Karpas-422 (cell line): Measurements from ENCODE around the gene KCNE2. TPM values are rescaled to one million over a fixed set of nuclear protein-coding genes. Genes with fewer than 3 reads are reported as not detected.

Source experiments
- DNase-seq: peaks from one replicate; pipeline ENCODE4 v3.0.0-alpha.2; 2015
- H2AFZ ChIP-seq: fragments of 200-600 bp; sonication (generic); 2 replicates; pipeline ENCODE4 v1.6.1; 2014; ENCODE audit warnings: antibody characterized with exemption, low read length, mixed read lengths
- H3K27ac ChIP-seq: fragments of 200-600 bp; sonication (generic); 2 replicates; pipeline ENCODE4 v1.5.1; 2014; ENCODE audit warnings: mild to moderate bottlenecking, low read length, moderate library complexity
- H3K27me3 ChIP-seq: fragments of 200-600 bp; sonication (generic); 2 replicates; pipeline ENCODE4 v1.6.1; 2014; ENCODE audit warnings: low read length, mixed read lengths
- H3K36me3 ChIP-seq: fragments of 200-600 bp; sonication (generic); 2 replicates; pipeline ENCODE4 v1.6.1; 2014; ENCODE audit warnings: low read length, mixed read lengths; ENCODE audit not compliant: insufficient read depth
- H3K4me1 ChIP-seq: fragments of 200-600 bp; sonication (generic); 2 replicates; pipeline ENCODE4 v1.6.1; 2014; ENCODE audit warnings: mild to moderate bottlenecking, low read length, mixed read lengths
- H3K4me2 ChIP-seq: fragments of 200-600 bp; sonication (generic); 2 replicates; pipeline ENCODE4 v1.6.1; 2014; ENCODE audit warnings: low read length, low read depth, mild to moderate bottlenecking; ENCODE audit not compliant: poor library complexity, severe bottlenecking
- H3K4me3 ChIP-seq: fragments of 200-600 bp; sonication (generic); 2 replicates; pipeline ENCODE4 v1.5.1; 2014; ENCODE audit warnings: mild to moderate bottlenecking, antibody characterized with exemption, low read length, mixed read lengths
- H3K79me2 ChIP-seq: fragments of 200-600 bp; sonication (generic); 2 replicates; pipeline ENCODE4 v1.6.1; 2014; ENCODE audit warnings: mild to moderate bottlenecking, low read length, mixed read lengths
- H3K9ac ChIP-seq: fragments of 200-600 bp; sonication (generic); 2 replicates; pipeline ENCODE4 v1.6.0; 2014; ENCODE audit warnings: low read length
- H3K9me2 ChIP-seq: fragments of 200-600 bp; sonication (generic), shearing (Covaris generic); replicated peaks from 2 replicates; pipeline ENCODE4 v1.6.0; 2014; ENCODE audit warnings: mild to moderate bottlenecking, low read length, moderate library complexity; ENCODE audit not compliant: insufficient read depth
- H3K9me3 ChIP-seq: fragments of 300-700, 200-600 bp; sonication (generic); 2 replicates; pipeline ENCODE4 v1.6.1; 2014; ENCODE audit warnings: low read length, mixed read lengths
- H4K20me1 ChIP-seq: fragments of 200-600 bp; sonication (generic); 2 replicates; pipeline ENCODE4 v1.6.1; 2014; ENCODE audit warnings: mild to moderate bottlenecking, antibody characterized with exemption, low read length, low read depth; ENCODE audit not compliant: insufficient read depth
- total RNA-seq: library from RNA; depleted of rRNA; stranded (reverse); fragments of >200 nt; shearing (Covaris generic); gene quantifications from 2 replicates; pipeline ENCODE4 v1.2.3, GENCODE V29; 2014; ENCODE audit warnings: low replicate concordance

The KCNE2 gene
- total RNA-seq, 1 experiment from 2014 or later, result not detected

- no peak for DNase-seq
- Histone ChIP-seq H3K27me3 (no peaks in the 10 kb centered on the region), H3K9ac (no peak overlapping the region), H3K9me2 (no peaks in the 10 kb centered on the region), H3K79me2 (no peaks in the 10 kb centered on the region), H2AFZ (no peak overlapping the region), H3K27ac (no peak overlapping the region), H3K36me3 (no peaks in the 10 kb centered on the region), H3K4me3 (no peak overlapping the region), H3K9me3 (no peaks in the 10 kb centered on the region), H4K20me1 (no peaks in the 10 kb centered on the region), H3K4me1 (no peaks in the 10 kb centered on the region), H3K4me2 (no peak overlapping the region)
Observed at GRCh38 chr21:34344584-34344983, 19.2 kb upstream of the KCNE2 start.

GRCh38 chr21:34345091-34345871 is 18.5 kb upstream of the KCNE2 start:
- H3K9ac ChIP-seq, result no peak overlapping the region
- H3K4me3 ChIP-seq, result no peak overlapping the region
- no peak overlapping the region for H2AFZ ChIP-seq
- no peak overlapping the region for H3K27ac ChIP-seq
- DNase-seq, result no peak
- H3K9me3 ChIP-seq, result no peaks in the 10 kb centered on the region
- no peaks in the 10 kb centered on the region for H3K9me2 ChIP-seq
- H4K20me1 ChIP-seq, result no peaks in the 10 kb centered on the region
- H3K36me3 ChIP-seq, result no peaks in the 10 kb centered on the region
- no peaks in the 10 kb centered on the region for H3K79me2 ChIP-seq
- no peaks in the 10 kb centered on the region for H3K4me1 ChIP-seq
- no peak overlapping the region for H3K4me2 ChIP-seq
- H3K27me3 ChIP-seq, result no peaks in the 10 kb centered on the region

GRCh38 chr21:34345892-34346291 is 17.9 kb upstream of the KCNE2 start:
- no peaks in the 10 kb centered on the region for H3K79me2 ChIP-seq
- H3K4me2 ChIP-seq, result no peak overlapping the region
- no peak for DNase-seq
- H3K4me3 ChIP-seq, result no peak overlapping the region
- no peak overlapping the region for H3K27ac ChIP-seq
- no peaks in the 10 kb centered on the region for H3K27me3 ChIP-seq
- no peaks in the 10 kb centered on the region for H3K9me2 ChIP-seq
- no peaks in the 10 kb centered on the region for H4K20me1 ChIP-seq
- no peaks in the 10 kb centered on the region for H3K4me1 ChIP-seq
- H3K36me3 ChIP-seq, result no peaks in the 10 kb centered on the region
- no peaks in the 10 kb centered on the region for H3K9me3 ChIP-seq
- no peak overlapping the region for H3K9ac ChIP-seq
- H2AFZ ChIP-seq, result no peak overlapping the region

GRCh38 chr21:34348890-34349519 is 14.8 kb upstream of the KCNE2 start:
- H2AFZ ChIP-seq, result no peak overlapping the region
- no peak overlapping the region for H3K4me3 ChIP-seq
- H3K79me2 ChIP-seq, result no peaks in the 10 kb centered on the region
- H3K4me1 ChIP-seq, result peaks cover 7% of the 10 kb centered on the region
- no peaks in the 10 kb centered on the region for H3K36me3 ChIP-seq
- H4K20me1 ChIP-seq, result no peaks in the 10 kb centered on the region
- DNase-seq, result no peak
- H3K9me2 ChIP-seq, result no peaks in the 10 kb centered on the region
- no peak overlapping the region for H3K4me2 ChIP-seq
- H3K9me3 ChIP-seq, result no peaks in the 10 kb centered on the region
- H3K27ac ChIP-seq, result no peak overlapping the region
- H3K9ac ChIP-seq, result no peak overlapping the region
- no peaks in the 10 kb centered on the region for H3K27me3 ChIP-seq

- no peaks in the 10 kb centered on the region for H3K27me3 ChIP-seq
- H3K9me3 ChIP-seq, result no peaks in the 10 kb centered on the region
- H3K4me3 ChIP-seq, result no peak overlapping the region
- H3K4me2 ChIP-seq, result no peak overlapping the region
- no peaks in the 10 kb centered on the region for H3K9me2 ChIP-seq
- peak; percentile 86 for DNase-seq
- H4K20me1 ChIP-seq, result no peaks in the 10 kb centered on the region
- H2AFZ ChIP-seq, result no peak overlapping the region
- H3K36me3 ChIP-seq, result no peaks in the 10 kb centered on the region
- H3K27ac ChIP-seq, result no peak overlapping the region
- H3K79me2 ChIP-seq, result no peaks in the 10 kb centered on the region
- peaks cover 7% of the 10 kb centered on the region for H3K4me1 ChIP-seq
- no peak overlapping the region for H3K9ac ChIP-seq
Observed at GRCh38 chr21:34351786-34352241, 12.0 kb upstream of the KCNE2 start.

- H3K36me3 ChIP-seq, result no peaks in the 10 kb centered on the region
- no peaks in the 10 kb centered on the region for H3K9me3 ChIP-seq
- no peak overlapping the region for H3K27ac ChIP-seq
- no peaks in the 10 kb centered on the region for H3K79me2 ChIP-seq
- no peak overlapping the region for H2AFZ ChIP-seq
- no peaks in the 10 kb centered on the region for H4K20me1 ChIP-seq
- no peaks in the 10 kb centered on the region for H3K9me2 ChIP-seq
- H3K4me2 ChIP-seq, result no peak overlapping the region
- no peak overlapping the region for H3K9ac ChIP-seq
- DNase-seq, result no peak
- peaks cover 7% of the 10 kb centered on the region for H3K4me1 ChIP-seq
- no peak overlapping the region for H3K4me3 ChIP-seq
- no peaks in the 10 kb centered on the region for H3K27me3 ChIP-seq
Observed at GRCh38 chr21:34352556-34352955, 11.2 kb upstream of the KCNE2 start.

- Histone ChIP-seq H2AFZ (no peak overlapping the region), H3K4me3 (no peak overlapping the region), H3K27ac (no peak overlapping the region), H4K20me1 (no peaks in the 10 kb centered on the region), H3K9me3 (no peaks in the 10 kb centered on the region), H3K27me3 (no peaks in the 10 kb centered on the region), H3K79me2 (no peaks in the 10 kb centered on the region), H3K9ac (no peak overlapping the region), H3K9me2 (no peaks in the 10 kb centered on the region), H3K36me3 (no peaks in the 10 kb centered on the region), H3K4me2 (no peak overlapping the region), H3K4me1 (peaks cover 7% of the 10 kb centered on the region)
- DNase-seq, result no peak
Observed at GRCh38 chr21:34353182-34353581, 10.6 kb upstream of the KCNE2 start.

- no peak overlapping the region for H3K27ac ChIP-seq
- H3K4me3 ChIP-seq, result no peak overlapping the region
- no peaks in the 10 kb centered on the region for H3K36me3 ChIP-seq
- no peak overlapping the region for H3K4me2 ChIP-seq
- H4K20me1 ChIP-seq, result no peaks in the 10 kb centered on the region
- no peak overlapping the region for H2AFZ ChIP-seq
- H3K79me2 ChIP-seq, result no peaks in the 10 kb centered on the region
- DNase-seq, result no peak
- H3K9me3 ChIP-seq, result no peaks in the 10 kb centered on the region
- no peaks in the 10 kb centered on the region for H3K27me3 ChIP-seq
- no peaks in the 10 kb centered on the region for H3K9me2 ChIP-seq
- H3K9ac ChIP-seq, result no peak overlapping the region
- peaks cover 7% of the 10 kb centered on the region for H3K4me1 ChIP-seq
Observed at GRCh38 chr21:34354836-34355235, 9.0 kb upstream of the KCNE2 start.
